ENCODE data around the gene MDFIC.

DNA sequence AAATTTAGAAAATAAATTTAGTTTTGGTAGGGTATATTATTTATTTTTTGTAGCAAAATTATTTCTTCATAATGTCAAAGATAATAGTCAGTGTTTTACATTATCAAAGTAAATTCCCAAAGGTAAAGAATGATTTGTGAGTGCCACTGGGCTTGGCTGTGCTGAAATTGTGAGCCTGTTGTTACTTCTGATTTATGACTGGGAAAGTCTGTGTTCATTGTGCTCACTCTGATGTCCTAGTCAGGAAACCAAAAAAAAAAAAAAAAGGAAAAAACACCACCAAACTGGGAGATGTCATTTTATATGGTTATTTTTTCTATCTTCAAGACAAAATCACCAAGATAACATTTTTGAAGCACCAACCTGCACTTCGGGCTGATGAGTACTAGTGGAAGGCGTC is 44.3 kb downstream of the MDFIC start:
- TF ChIP-seq, protein P1, sequence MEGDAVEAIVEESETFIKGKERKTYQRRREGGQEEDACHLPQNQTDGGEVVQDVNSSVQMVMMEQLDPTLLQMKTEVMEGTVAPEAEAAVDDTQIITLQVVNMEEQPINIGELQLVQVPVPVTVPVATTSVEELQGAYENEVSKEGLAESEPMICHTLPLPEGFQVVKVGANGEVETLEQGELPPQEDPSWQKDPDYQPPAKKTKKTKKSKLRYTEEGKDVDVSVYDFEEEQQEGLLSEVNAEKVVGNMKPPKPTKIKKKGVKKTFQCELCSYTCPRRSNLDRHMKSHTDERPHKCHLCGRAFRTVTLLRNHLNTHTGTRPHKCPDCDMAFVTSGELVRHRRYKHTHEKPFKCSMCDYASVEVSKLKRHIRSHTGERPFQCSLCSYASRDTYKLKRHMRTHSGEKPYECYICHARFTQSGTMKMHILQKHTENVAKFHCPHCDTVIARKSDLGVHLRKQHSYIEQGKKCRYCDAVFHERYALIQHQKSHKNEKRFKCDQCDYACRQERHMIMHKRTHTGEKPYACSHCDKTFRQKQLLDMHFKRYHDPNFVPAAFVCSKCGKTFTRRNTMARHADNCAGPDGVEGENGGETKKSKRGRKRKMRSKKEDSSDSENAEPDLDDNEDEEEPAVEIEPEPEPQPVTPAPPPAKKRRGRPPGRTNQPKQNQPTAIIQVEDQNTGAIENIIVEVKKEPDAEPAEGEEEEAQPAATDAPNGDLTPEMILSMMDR (IDR thresholded peaks at IDR 0.05): no peak
- TF ChIP-seq POLR2AphosphoS5 (IDR thresholded peaks at IDR 0.05; ENCODE audit: low read depth, low read length) (no peak), SIN3A (IDR thresholded peaks at IDR 0.05; ENCODE audit: borderline replicate concordance, insufficient read depth, low read depth, low read length) (no peak), REST (IDR thresholded peaks at IDR 0.05; ENCODE audit: insufficient read depth in 1 of 2, low read depth in 2 of 2, low read length in 1 of 2) (no peak)
